Activated T-cell treated with anti-CD3 and anti-CD28 coated beads for 48 hours (primary cell): ENCODE results near the gene NBPF12.
"Not testable (repeated sequence)": the region's sequence is repeated elsewhere in the genome, so short reads cannot be mapped to it uniquely, and the experiment has no call there.

Experiments used
- DNase-seq: peaks from one replicate; pipeline ENCODE4 v3.0.0-alpha.2; 2020; ENCODE audit warnings: low read depth

Gene NBPF12

GRCh38 chr1:146986450-146986849 is 48.3 kb downstream of the NBPF12 start:
- DNase-seq, result not testable (repeated sequence)

DNA sequence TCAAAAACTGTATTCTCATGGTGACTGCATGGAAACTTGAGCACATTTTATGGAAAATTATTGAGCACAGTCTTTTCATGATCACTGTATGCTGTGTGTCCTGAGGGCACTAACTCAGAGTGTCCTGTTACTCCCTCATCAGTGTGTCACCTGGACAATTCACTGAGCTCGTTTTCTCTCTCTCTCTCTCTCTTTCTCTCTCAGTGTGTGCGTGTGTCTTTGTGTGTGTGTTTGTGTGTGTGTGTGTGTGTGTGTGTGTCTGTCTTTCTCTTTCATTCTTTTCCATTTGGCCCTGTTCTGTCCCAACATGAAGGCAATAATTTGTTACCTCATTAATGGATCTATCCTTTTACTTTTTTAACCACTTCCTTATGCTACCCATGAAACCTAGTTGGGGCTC is 49.4 kb downstream of the NBPF12 start:
- not testable (repeated sequence) for DNase-seq

- DNase-seq, result not testable (repeated sequence)
These were observed 51.3 kb downstream of the NBPF12 start for GRCh38 chr1:146989455-146989854.

DNA sequence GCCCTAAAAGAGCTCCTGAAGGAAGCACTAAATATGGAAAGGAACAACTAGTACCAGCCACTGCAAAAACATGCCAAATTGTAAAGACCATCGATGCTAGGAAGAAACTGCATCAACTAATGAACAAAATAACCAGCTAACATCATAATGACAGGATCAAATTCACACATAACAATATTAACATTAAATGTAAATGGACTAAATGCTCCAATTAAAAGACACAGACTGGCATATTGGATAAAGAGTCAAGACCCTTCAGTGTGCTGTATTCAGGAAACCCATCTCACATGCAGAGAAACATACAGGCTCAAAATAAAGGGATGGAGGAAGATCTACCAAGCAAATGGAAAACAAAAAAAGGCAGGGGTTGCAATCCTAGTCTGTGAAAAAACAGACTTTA is 70.4 kb downstream of the NBPF12 start:
- not testable (repeated sequence) for DNase-seq

DNA sequence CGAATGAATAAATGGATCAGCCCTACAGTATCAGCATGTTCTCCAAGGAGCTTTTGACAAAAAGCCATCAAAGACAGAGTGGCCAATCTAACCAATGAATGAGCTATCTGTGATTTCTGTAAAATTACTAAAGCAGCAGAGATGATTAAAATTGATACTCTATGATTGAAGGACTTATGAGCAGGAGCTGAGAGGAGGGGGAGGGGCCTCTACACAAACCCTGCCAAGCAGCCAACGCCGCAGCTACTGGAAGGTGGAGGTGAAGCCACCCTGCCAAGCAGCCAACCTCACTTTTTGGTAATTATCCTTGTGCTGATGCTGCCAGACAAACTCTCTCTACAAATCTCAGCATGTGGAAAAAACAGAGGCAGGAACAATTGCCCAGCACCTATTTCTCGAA is 88.9 kb downstream of the NBPF12 start:
- not testable (repeated sequence) for DNase-seq

- not testable (repeated sequence) for DNase-seq
These were observed 92.0 kb downstream of the NBPF12 start for GRCh38 chr1:147030066-147030653.

- DNase-seq, result no peak
These were observed 101.8 kb downstream of the NBPF12 start for GRCh38 chr1:147039916-147040315.

- not testable (repeated sequence) for DNase-seq
These were observed 104.8 kb downstream of the NBPF12 start for GRCh38 chr1:147042891-147043290.

DNA sequence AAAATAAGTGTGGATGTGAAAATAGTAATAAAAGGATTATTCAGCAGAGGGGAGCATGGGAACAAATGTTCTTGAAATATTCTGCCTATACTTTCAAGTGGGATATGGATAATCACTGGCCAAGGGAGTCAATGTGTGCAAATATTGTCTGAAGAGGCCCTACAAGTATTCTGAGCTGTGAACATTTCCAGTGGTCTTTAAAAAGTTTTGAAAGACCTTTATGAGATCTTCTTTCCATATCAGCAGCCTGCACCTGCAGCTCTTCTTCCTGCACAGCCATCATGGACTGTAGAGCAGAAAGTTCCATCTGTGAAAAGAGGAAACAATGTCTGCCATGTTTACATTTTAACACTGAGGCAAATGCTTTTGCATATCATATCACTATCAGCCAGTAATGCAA is 106.4 kb downstream of the NBPF12 start:
- DNase-seq, result not testable (repeated sequence)
